HepG2 (cell line): ENCODE data around the gene HBG1. TPM values are rescaled to one million over a fixed set of nuclear protein-coding genes. Genes with fewer than 3 reads are reported as not detected.

ENCODE experiments used
- ATAC-seq: fragments of 200-7000 bp; cut with Tn5 transposase; 3 replicates; pipeline ENCODE4 v1.9.1; 2020; ENCODE audit warnings: mild to moderate bottlenecking, moderate library complexity
- BruUV-seq: library from RNA; stranded (reverse); fragments of 400-500 nt; replicated peaks from 2 replicates; lab custom pipeline; 2021; lab: Mats Ljungman, UMichigan
- CTCF ChIA-PET: fragments of 300-600 bp; formaldehyde crosslinking; extraction: SDS; loops from one replicate; lab custom pipeline; 2021; ENCODE audit warnings: low total read pairs, inconsistent platforms, low intra/inter-chr PET ratio; lab: Yijun Ruan, JAX
- POLR2A ChIA-PET: fragments of 350-600 bp; sonication (Branson Sonifier 250); formaldehyde crosslinking; loops from one replicate; lab custom pipeline; 2020; ENCODE audit warnings: antibody characterized with exemption, inconsistent platforms; lab: Yijun Ruan, JAX
- DNase-seq: peaks from one replicate; pipeline ENCODE4 v3.0.0-alpha.2; 2015; ENCODE audit warnings: low spot score
- FAIRE-seq: peaks from 3 replicates; lab custom pipeline; 2011; peaks lifted over from hg19 to GRCh38; lab: Jason Lieb, UNC
- H2AFZ ChIP-seq: one replicate; pipeline ENCODE4 v1.6.1; 2011; ENCODE audit warnings: low read length, inconsistent platforms
- H3K27ac ChIP-seq: fragments of 300-600 bp; 3 replicates; pipeline ENCODE4 v1.8.0; 2011; ENCODE audit warnings: mixed run types, mild to moderate bottlenecking, mixed read lengths, low read length, inconsistent platforms; ENCODE audit not compliant: insufficient read depth; ENCODE audit errors: extremely low read length
- H3K27me3 ChIP-seq, 2 experiments: fragments of 200-600 bp in 1 of 2; 2 replicates in 1 of 2; 3 replicates in 1 of 2; pipeline versions ENCODE4 v1.6.0 to v1.8.0; 2011; ENCODE audit warnings: low read length in 2 of 2, mild to moderate bottlenecking in 2 of 2, moderate library complexity in 2 of 2, inconsistent platforms in 1 of 2; ENCODE audit not compliant: insufficient read depth in 2 of 2, control insufficient read depth in 1 of 2
- H3K36me3 ChIP-seq, 2 experiments: fragments of 200-600 bp in 1 of 2; replicated peaks in 1 of 2; 2 replicates in 1 of 2; 3 replicates in 1 of 2; pipeline versions ENCODE4 v1.5.1 to v1.8.0; 2011; ENCODE audit warnings: low read length in 2 of 2, inconsistent platforms in 1 of 2; ENCODE audit not compliant: insufficient read depth in 2 of 2, control insufficient read depth in 1 of 2
- H3K4me1 ChIP-seq: 2 replicates; pipeline ENCODE4 v1.5.1; 2012; ENCODE audit warnings: low read length, inconsistent platforms; ENCODE audit not compliant: insufficient read depth
- H3K4me2 ChIP-seq: 2 replicates; pipeline ENCODE4 v1.6.0; 2011; ENCODE audit warnings: low read depth, low read length, inconsistent platforms
- H3K4me3 ChIP-seq, 3 experiments: fragments of 200-600 bp in 1 of 3; sonication (generic), shearing (Covaris generic) in 1 of 3; replicated peaks in 1 of 3; 2 replicates each; pipeline ENCODE4 v1.5.1; 2011 to 2016; ENCODE audit warnings: low read length in 3 of 3, inconsistent platforms in 2 of 3, low read depth in 2 of 3, mild to moderate bottlenecking in 2 of 3, control low read depth in 1 of 3, mixed read lengths in 1 of 3; ENCODE audit not compliant: insufficient read depth in 1 of 3
- H3K79me2 ChIP-seq: one replicate; pipeline ENCODE4 v1.6.1; 2011; ENCODE audit warnings: low read length, inconsistent platforms; ENCODE audit not compliant: insufficient read depth
- H3K9ac ChIP-seq: 2 replicates; pipeline ENCODE4 v1.6.0; 2011; ENCODE audit warnings: mild to moderate bottlenecking, low read depth, low read length, inconsistent platforms; ENCODE audit not compliant: insufficient read depth
- H3K9me3 ChIP-seq: 2 replicates; pipeline ENCODE4 v1.5.1; 2012; ENCODE audit warnings: mild to moderate bottlenecking, low read length
- H4K20me1 ChIP-seq: 2 replicates; pipeline ENCODE4 v1.6.0; 2011; ENCODE audit warnings: inconsistent platforms, mild to moderate bottlenecking, low read length, moderate library complexity; ENCODE audit not compliant: insufficient read depth
- BORCS8-MEF2B ChIP-seq: sonication (generic); formaldehyde crosslinking; IDR thresholded peaks from 2 replicates; pipeline ENCODE4 v1.8.0; 2022; ENCODE audit warnings: mild to moderate bottlenecking, missing genetic modification reagents
- CHCHD3 ChIP-seq: sonication (generic); formaldehyde crosslinking; IDR thresholded peaks from 2 replicates; pipeline ENCODE4 v1.8.0; 2022; ENCODE audit warnings: mild to moderate bottlenecking, missing genetic modification reagents, moderate library complexity
- HIVEP1 ChIP-seq: sonication (generic); formaldehyde crosslinking; IDR thresholded peaks from 2 replicates; pipeline ENCODE4 v1.4.0; 2020; ENCODE audit warnings: mild to moderate bottlenecking, missing genetic modification reagents
- RBFOX2 ChIP-seq: fragments of 200-400 bp; formaldehyde crosslinking; IDR thresholded peaks from 2 replicates; pipeline ENCODE4 v1.6.1; 2017; ENCODE audit warnings: low read depth, mild to moderate bottlenecking, low read length
- RBM22 ChIP-seq: fragments of 200-400 bp; formaldehyde crosslinking; optimal IDR thresholded peaks from 2 replicates; pipeline ENCODE3; 2017; ENCODE audit warnings: mild to moderate bottlenecking, low read length, moderate library complexity
- SMAD1 ChIP-seq: sonication (generic); formaldehyde crosslinking; IDR thresholded peaks from 2 replicates; pipeline ENCODE4 v1.4.0; 2020; ENCODE audit warnings: missing genetic modification reagents, low read depth, mild to moderate bottlenecking, borderline replicate concordance
- ZFAT ChIP-seq: sonication (generic); formaldehyde crosslinking; conservative IDR thresholded peaks from 2 replicates; pipeline ENCODE4 v1.8.1; 2023; ENCODE audit warnings: missing genetic modification reagents, inconsistent platforms
- WGBS: methylation state at CpG from one replicate; pipeline ENCODE4 v1.1.6; 2017; ENCODE audit warnings: low lambda C conversion rate; 5-methylcytosine and 5-hydroxymethylcytosine counted together
- in situ Hi-C: cut with HindIII; loops from 2 replicates; pipeline ENCODE4 v1.10.0; 2017; ENCODE audit warnings: low pct_unique_long_range_greater_than_20kb; ENCODE audit not compliant: extremely low pct_ligation_motif_present
- intact Hi-C: fragments of 100-400 bp; cut with micrococcal nuclease; formaldehyde crosslinking; loops from one replicate; pipeline ENCODE4 v1.10.0; 2022; ENCODE audit not compliant: unreplicated experiment
- polyA plus RNA-seq, 8 experiments: library from polyadenylated mRNA; depleted of rRNA in 3 of 8; stranded (reverse) in 7 of 8; unstranded in 1 of 8; fragments of >200 nt; fragmentation: Illumina TruSeq in 4 of 8; extraction: Trizol in 4 of 8; gene quantifications; 2 replicates each; pipeline versions ENCODE4 v1.2.1 to v1.2.3, GENCODE V29; 2011 to 2016; ENCODE audit warnings: low read depth in 4 of 8, missing spikeins in 1 of 8, mixed read lengths in 1 of 8; ENCODE audit not compliant: insufficient read depth in 1 of 8
- total RNA-seq, 5 experiments: library from RNA; depleted of rRNA; stranded (reverse); fragments of >200 nt; fragmentation: Illumina TruSeq; extraction: Trizol; gene quantifications; 2 replicates each; pipeline ENCODE4 v1.2.3, GENCODE V29; 2016; ENCODE audit warnings: low read depth in 1 of 5

The HBG1 gene
- total and polyA plus RNA-seq, 2 of the 13 experiments (the other 11 are each of a cell fraction or from before 2014, with no cell fraction given): not detected

- Histone ChIP-seq H3K79me2 (no peaks in the 10 kb centered on the region), H3K4me3 (no peak overlapping the region), H3K9ac (no peak overlapping the region), H3K27me3 (peaks cover 0 to 3% of the 10 kb centered on the region in 2 experiments; a peak in 1 of 5 replicates), H3K4me1 (no peaks in the 10 kb centered on the region), H2AFZ (no peak overlapping the region)
- 3% methylated on average over 1 of the region's 1 CpG for WGBS
- intact Hi-C loops: no loop called here
- CTCF ChIA-PET: no interaction called here
- no TSS peak for BruUV-seq
- no peak for TF ChIP-seq RBM22
- no peak for TF ChIP-seq CHCHD3 (CRISPR knock-in tag)
- TF ChIP-seq HIVEP1 (CRISPR knock-in tag): no peak
- TF ChIP-seq BORCS8-MEF2B: no peak
- no peak for TF ChIP-seq RBFOX2
- TF ChIP-seq ZFAT (CRISPR knock-in tag): no peak
- TF ChIP-seq, all 625 proteins: peak for 0
- DNase-seq (no peak), FAIRE-seq (no peak), ATAC-seq (no peak)
- POLR2A ChIA-PET: no interaction called here
- Histone ChIP-seq H3K27ac (no peak overlapping the region), H3K9me3 (no peaks in the 10 kb centered on the region), H3K4me2 (no peak overlapping the region), H4K20me1 (no peaks in the 10 kb centered on the region), H3K36me3 (no peaks in the 10 kb centered on the region)
- in situ Hi-C loops: no loop called here
These were observed 22.0 kb downstream of the HBG1 start for GRCh38 chr11:5227681-5228080.

DNA sequence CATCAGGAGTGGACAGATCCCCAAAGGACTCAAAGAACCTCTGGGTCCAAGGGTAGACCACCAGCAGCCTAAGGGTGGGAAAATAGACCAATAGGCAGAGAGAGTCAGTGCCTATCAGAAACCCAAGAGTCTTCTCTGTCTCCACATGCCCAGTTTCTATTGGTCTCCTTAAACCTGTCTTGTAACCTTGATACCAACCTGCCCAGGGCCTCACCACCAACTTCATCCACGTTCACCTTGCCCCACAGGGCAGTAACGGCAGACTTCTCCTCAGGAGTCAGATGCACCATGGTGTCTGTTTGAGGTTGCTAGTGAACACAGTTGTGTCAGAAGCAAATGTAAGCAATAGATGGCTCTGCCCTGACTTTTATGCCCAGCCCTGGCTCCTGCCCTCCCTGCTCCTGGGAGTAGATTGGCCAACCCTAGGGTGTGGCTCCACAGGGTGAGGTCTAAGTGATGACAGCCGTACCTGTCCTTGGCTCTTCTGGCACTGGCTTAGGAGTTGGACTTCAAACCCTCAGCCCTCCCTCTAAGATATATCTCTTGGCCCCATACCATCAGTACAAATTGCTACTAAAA lies 22.8 kb downstream of the HBG1 start, which contains the start of gene HBB:
TSS of gene HBB (minus strand) at position 340 of the 579 bp plus-strand sequence. CDS start at position 290, 50 bp downstream.
- CTCF ChIA-PET: no interaction called here
- POLR2A ChIA-PET: no interaction called here
- Histone ChIP-seq H3K4me1 (no peaks in the 10 kb centered on the region), H3K4me3 (no peak within 1 kb of the TSS), H3K27me3 (peaks cover 0 to 3% of the 10 kb centered on the region in 2 experiments; a peak in 1 of 5 replicates), H3K79me2 (no peaks in the 10 kb centered on the region), H3K27ac (no peak within 1 kb of the TSS), H2AFZ (no peak within 1 kb of the TSS), H3K9ac (no peak within 1 kb of the TSS), H3K36me3 (no peaks in the 10 kb centered on the region), H3K4me2 (no peak within 1 kb of the TSS), H3K9me3 (no peaks in the 10 kb centered on the region), H4K20me1 (no peaks in the 10 kb centered on the region)
- TF ChIP-seq SMAD1 (CRISPR knock-in tag): no peak
- no CpG with 5 or more reads among the region's 3 CpGs for WGBS
- in situ Hi-C loops: no loop called here
- DNase-seq (no peak), ATAC-seq (no peak), FAIRE-seq (no peak)
- BruUV-seq: no TSS peak
- intact Hi-C loops: no loop called here
